Glutamatergic neuron (in vitro differentiated cells): ENCODE data around the gene WFS1. TPM values are rescaled to one million over a fixed set of nuclear protein-coding genes. Genes with fewer than 3 reads are reported as not detected.

ENCODE experiments used
- DNase-seq: peaks from one replicate; pipeline ENCODE4 v3.0.0; 2022
- H3K27ac Mint-ChIP-seq: one replicate; pipeline ENCODE4 v1.8.0; 2020; ENCODE audit warnings: mild to moderate bottlenecking, mixed read lengths, inconsistent platforms; ENCODE audit not compliant: unreplicated experiment
- H3K27me3 Mint-ChIP-seq: one replicate; pipeline ENCODE4 v1.8.0; 2020; ENCODE audit warnings: mild to moderate bottlenecking, moderate library complexity, mixed read lengths, inconsistent platforms; ENCODE audit not compliant: unreplicated experiment
- H3K36me3 Mint-ChIP-seq: one replicate; pipeline ENCODE4 v1.8.0; 2020; ENCODE audit warnings: mild to moderate bottlenecking, mixed read lengths, inconsistent platforms; ENCODE audit not compliant: unreplicated experiment
- H3K4me1 Mint-ChIP-seq: one replicate; pipeline ENCODE4 v1.8.0; 2020; ENCODE audit warnings: mild to moderate bottlenecking, low read depth, mixed read lengths, inconsistent platforms; ENCODE audit not compliant: unreplicated experiment
- H3K4me3 Mint-ChIP-seq: one replicate; pipeline ENCODE4 v1.8.0; 2020; ENCODE audit warnings: mild to moderate bottlenecking, mixed read lengths, inconsistent platforms; ENCODE audit not compliant: unreplicated experiment
- H3K9me3 Mint-ChIP-seq: one replicate; pipeline ENCODE4 v1.8.0; 2020; ENCODE audit warnings: mild to moderate bottlenecking, moderate library complexity, mixed read lengths, inconsistent platforms; ENCODE audit not compliant: unreplicated experiment
- total RNA-seq: library from RNA; stranded (reverse); fragmentation: NEBNext Ultra II Directional; extraction: Animal tissue kit (Norgen Biotek cat#: 25700); gene quantifications from one replicate; pipeline ENCODE4 v1.2.1, GENCODE V29; 2021; ENCODE audit not compliant: unreplicated experiment
- TF ChIP-seq, protein P1 (sequence below): fragments of 200-600 bp; sonication (generic); IDR thresholded peaks from one replicate; pipeline ENCODE4 v1.5.0; 2021; ENCODE audit not compliant: partially characterized antibody, unreplicated experiment

WFS1 gene
- total RNA-seq, 1 donor from 2014 or later = 30.4 TPM

GRCh38 chr4:6275898-6276806 is 6.5 kb downstream of the WFS1 start:
- peaks cover 37% of the 10 kb centered on the region for H3K4me1 Mint-ChIP-seq
- no peak overlapping the region for H3K27ac Mint-ChIP-seq
- TF ChIP-seq, protein P1, sequence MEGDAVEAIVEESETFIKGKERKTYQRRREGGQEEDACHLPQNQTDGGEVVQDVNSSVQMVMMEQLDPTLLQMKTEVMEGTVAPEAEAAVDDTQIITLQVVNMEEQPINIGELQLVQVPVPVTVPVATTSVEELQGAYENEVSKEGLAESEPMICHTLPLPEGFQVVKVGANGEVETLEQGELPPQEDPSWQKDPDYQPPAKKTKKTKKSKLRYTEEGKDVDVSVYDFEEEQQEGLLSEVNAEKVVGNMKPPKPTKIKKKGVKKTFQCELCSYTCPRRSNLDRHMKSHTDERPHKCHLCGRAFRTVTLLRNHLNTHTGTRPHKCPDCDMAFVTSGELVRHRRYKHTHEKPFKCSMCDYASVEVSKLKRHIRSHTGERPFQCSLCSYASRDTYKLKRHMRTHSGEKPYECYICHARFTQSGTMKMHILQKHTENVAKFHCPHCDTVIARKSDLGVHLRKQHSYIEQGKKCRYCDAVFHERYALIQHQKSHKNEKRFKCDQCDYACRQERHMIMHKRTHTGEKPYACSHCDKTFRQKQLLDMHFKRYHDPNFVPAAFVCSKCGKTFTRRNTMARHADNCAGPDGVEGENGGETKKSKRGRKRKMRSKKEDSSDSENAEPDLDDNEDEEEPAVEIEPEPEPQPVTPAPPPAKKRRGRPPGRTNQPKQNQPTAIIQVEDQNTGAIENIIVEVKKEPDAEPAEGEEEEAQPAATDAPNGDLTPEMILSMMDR = no peak
- H3K9me3 Mint-ChIP-seq = no peaks in the 10 kb centered on the region
- no peak overlapping the region for H3K4me3 Mint-ChIP-seq
- H3K36me3 Mint-ChIP-seq = no peaks in the 10 kb centered on the region
- peaks cover 6% of the 10 kb centered on the region for H3K27me3 Mint-ChIP-seq
- no peak for DNase-seq

GRCh38 chr4:6277139-6277802 is 7.6 kb downstream of the WFS1 start:
- TF ChIP-seq, protein P1 = no peak
- Mint-ChIP-seq H3K27me3 (peaks cover 6% of the 10 kb centered on the region), H3K36me3 (no peaks in the 10 kb centered on the region), H3K4me3 (no peak overlapping the region), H3K9me3 (no peaks in the 10 kb centered on the region), H3K4me1 (peaks cover 31% of the 10 kb centered on the region), H3K27ac (peak overlapping the region; percentile 8)
- peak; percentile 49 for DNase-seq

DNA sequence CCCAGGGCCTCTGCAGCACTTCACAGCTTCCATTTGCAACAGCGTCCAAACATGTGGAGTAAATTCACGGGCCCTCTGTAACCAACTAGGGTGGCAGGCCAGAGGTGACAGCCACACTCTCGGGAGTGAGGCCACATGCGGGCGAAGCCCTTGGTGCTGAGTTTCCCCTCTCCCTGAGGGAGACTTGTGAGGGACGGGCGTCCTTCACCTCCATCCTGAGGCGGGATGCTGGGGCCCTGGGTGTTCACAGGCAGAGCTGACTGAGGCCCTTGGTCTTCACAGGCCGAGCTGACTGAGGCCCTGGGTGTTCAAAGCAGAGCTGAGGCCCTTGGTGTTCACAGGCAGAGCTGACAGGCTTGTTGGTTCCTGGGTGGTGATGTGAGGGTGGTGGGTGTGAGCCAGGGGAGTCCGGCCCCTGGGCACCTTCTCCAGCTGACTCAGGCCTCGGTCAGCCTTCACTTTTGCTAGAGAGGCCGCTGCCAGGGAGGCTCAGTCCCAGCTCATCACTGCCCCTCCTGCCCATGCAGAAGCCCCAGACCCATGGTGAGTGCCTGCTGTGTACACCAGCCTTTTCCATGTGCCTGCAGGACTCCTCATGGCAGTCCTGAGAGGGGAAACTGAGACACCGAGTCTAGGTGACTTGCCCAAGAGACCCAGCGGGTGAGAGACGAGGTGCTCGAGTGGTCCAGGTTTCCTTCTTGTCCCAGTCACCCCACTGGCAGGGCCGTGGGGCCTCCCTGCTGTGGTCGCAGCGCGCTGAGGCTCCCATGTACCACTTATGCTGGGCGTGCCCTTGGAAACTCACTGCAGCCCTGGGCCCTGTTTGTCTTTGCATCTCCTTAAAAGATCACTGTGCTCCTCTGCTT is 8.5 kb downstream of the WFS1 start:
- H3K4me1 Mint-ChIP-seq = peaks cover 22% of the 10 kb centered on the region
- no peak for DNase-seq
- H3K27me3 Mint-ChIP-seq = peaks cover 6% of the 10 kb centered on the region
- no peak overlapping the region for H3K27ac Mint-ChIP-seq
- no peak overlapping the region for H3K4me3 Mint-ChIP-seq
- no peaks in the 10 kb centered on the region for H3K9me3 Mint-ChIP-seq
- TF ChIP-seq, protein P1 = no peak
- no peaks in the 10 kb centered on the region for H3K36me3 Mint-ChIP-seq

GRCh38 chr4:6278801-6279197 is 9.1 kb downstream of the WFS1 start:
- H3K36me3 Mint-ChIP-seq = no peaks in the 10 kb centered on the region
- peaks cover 4% of the 10 kb centered on the region for H3K27me3 Mint-ChIP-seq
- DNase-seq = no peak
- H3K9me3 Mint-ChIP-seq = no peaks in the 10 kb centered on the region
- peaks cover 16% of the 10 kb centered on the region for H3K4me1 Mint-ChIP-seq
- H3K27ac Mint-ChIP-seq = no peak overlapping the region
- H3K4me3 Mint-ChIP-seq = no peak overlapping the region
- TF ChIP-seq, protein P1 = no peak
